GM12872 (cell line): ENCODE results near the gene ATP5MC3.

Source experiments
- CTCF ChIP-seq: IDR thresholded peaks from 3 replicates; pipeline ENCODE4 v1.5.1; 2011; ENCODE audit warnings: low read depth, mild to moderate bottlenecking, low read length, moderate library complexity; ENCODE audit not compliant: insufficient read depth

ATP5MC3 gene

DNA sequence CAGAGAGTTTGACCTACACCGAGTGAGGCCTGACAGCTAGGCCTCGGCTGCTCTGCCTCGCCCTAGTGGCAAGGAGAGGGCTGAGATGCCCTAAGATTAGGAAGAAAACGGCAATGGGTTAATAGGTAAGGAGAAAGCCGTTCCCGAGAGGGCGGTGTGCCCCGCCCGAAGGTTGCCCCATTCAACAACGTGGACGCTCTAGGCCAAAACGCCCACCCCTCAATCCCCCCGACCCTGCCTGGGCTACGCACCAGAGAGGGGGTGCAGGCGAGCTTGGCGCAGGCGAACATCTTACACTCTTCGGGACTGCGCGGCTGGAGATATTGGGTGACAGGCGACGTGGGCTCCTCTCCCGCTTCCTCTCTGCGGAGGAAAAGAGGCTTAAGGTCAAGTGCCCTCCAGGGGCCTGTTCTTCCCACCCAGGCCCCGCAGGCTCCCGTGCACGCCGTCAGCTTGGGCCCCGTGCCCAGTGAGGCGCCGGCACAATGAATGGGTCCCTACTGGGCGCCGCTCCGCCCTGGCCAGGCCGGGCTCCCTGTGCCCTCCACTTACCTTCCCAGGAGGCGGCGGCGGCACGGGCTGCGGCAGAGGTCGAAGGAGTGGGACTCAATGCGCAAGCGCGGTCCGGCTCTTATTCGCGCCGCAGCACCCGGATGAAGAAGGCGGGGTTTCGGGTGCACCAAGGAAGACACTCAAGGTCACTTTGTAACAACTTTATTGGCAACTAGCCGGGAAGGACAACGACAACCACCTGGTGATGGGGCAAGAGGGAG lies at the start of gene ATP5MC3:
Gene ATP5MC3 (minus strand): TSS at position 607 of the 773 bp plus-strand sequence. CDS start 317 bp downstream, at position 290.
- peak; percentile 32; the same call in 1 of the 3 replicates for TF ChIP-seq CTCF

DNA sequence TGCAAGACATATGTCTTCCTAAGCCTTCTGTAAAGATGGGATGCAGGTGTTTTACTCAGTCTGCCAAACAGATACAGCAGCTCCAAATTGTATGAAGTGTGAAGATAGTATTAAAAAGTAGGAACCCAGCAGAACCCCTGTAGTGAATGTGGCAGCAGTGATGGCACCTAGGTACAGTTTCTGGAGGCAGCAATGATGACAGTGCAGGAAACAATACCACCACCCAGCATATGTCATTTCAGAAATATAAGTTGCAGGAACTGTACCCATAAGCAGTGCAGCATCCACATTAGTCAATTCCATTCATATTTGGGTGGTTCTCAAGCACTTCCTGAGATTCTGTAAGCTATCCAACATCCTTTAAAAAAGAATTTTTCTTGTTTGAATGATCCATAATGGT lies 46.7 kb upstream of the ATP5MC3 start:
- no peak for TF ChIP-seq CTCF

- no peak for TF ChIP-seq CTCF
Observed at GRCh38 chr2:175227393-175227792, 45.9 kb upstream of the ATP5MC3 start.

- no peak for TF ChIP-seq CTCF
Observed at GRCh38 chr2:175220075-175220474, 38.6 kb upstream of the ATP5MC3 start.

- TF ChIP-seq CTCF = no peak
Observed at GRCh38 chr2:175218551-175218950, 37.0 kb upstream of the ATP5MC3 start.

DNA sequence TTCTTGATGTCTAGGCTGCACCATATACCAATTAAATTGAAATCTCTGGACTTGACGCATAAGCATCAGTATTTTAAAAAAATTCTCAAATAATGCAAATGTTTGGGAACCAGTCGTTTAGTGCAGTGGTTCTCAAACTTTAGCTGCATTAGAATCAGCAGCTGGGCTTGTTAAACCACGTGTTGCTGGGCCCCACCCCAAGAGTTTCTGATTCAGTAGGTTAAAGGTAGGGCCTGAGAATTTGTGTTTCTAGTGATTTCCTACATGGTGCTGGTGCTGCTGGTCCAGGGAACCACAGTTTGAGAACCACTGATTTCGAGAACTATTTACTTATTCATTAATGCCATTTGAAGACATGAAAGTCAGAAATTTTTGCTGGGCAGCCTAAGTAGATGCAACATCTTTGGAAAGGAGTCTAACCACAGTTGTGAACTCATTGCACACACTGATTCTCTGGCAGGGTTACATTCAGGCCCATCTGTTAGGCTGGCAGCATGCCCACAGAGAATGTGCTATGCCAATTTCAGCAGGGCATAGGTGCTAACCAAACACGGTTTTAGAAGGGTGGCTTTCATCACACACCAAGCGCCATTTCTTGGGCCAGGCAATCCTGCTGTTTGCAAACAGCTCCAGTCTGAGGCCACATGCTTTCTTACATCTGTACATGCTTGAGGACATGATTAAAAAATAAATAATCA lies 26.4 kb upstream of the ATP5MC3 start:
- TF ChIP-seq CTCF = no peak

- TF ChIP-seq CTCF = no peak
Observed at GRCh38 chr2:175206866-175207265, 25.4 kb upstream of the ATP5MC3 start.
